Measurements from ENCODE around the gene TMEM220.

The TMEM220 gene

GRCh38 chr17:10754861-10755591 lies 25.2 kb upstream of the TMEM220 start:
- no peak for DNase-seq (ENCODE audit: low spot score)

- no peak for DNase-seq (ENCODE audit: low spot score)
These were observed 24.3 kb upstream of the TMEM220 start for GRCh38 chr17:10754109-10754508.

GRCh38 chr17:10752696-10753095 lies 22.9 kb upstream of the TMEM220 start:
- no peak for DNase-seq (ENCODE audit: low spot score)

GRCh38 chr17:10751563-10751962 lies 21.7 kb upstream of the TMEM220 start:
- no peak for DNase-seq (ENCODE audit: low spot score)

- no peak for DNase-seq (ENCODE audit: low spot score)
These were observed 20.4 kb upstream of the TMEM220 start for GRCh38 chr17:10750210-10750609.

- DNase-seq (ENCODE audit: low spot score) = no peak
These were observed 18.8 kb upstream of the TMEM220 start for GRCh38 chr17:10748531-10749181.

GRCh38 chr17:10745231-10745630 lies 15.4 kb upstream of the TMEM220 start:
- no peak for DNase-seq (ENCODE audit: low spot score)

GRCh38 chr17:10744501-10745000 lies 14.7 kb upstream of the TMEM220 start:
- DNase-seq (ENCODE audit: low spot score) = no peak

GRCh38 chr17:10743316-10744009 lies 13.6 kb upstream of the TMEM220 start:
- no peak for DNase-seq (ENCODE audit: low spot score)

GRCh38 chr17:10742431-10742830 lies 12.6 kb upstream of the TMEM220 start:
- no peak for DNase-seq (ENCODE audit: low spot score)

GRCh38 chr17:10741416-10742135 lies 11.8 kb upstream of the TMEM220 start:
- DNase-seq (ENCODE audit: low spot score) = no peak

- no peak for DNase-seq (ENCODE audit: low spot score)
These were observed 9.6 kb upstream of the TMEM220 start for GRCh38 chr17:10739386-10739785.

- DNase-seq (ENCODE audit: low spot score) = peak; percentile 20
These were observed 8.9 kb upstream of the TMEM220 start for GRCh38 chr17:10738521-10739258.

- DNase-seq (ENCODE audit: low spot score) = peak; percentile 14
These were observed 7.9 kb upstream of the TMEM220 start for GRCh38 chr17:10737736-10738135.

- peak; percentile 70 for DNase-seq (ENCODE audit: low spot score)
These were observed 7.4 kb upstream of the TMEM220 start for GRCh38 chr17:10737168-10737622.

- DNase-seq (ENCODE audit: low spot score) = peak; percentile 9
These were observed 6.0 kb upstream of the TMEM220 start for GRCh38 chr17:10735821-10736220.

GRCh38 chr17:10735251-10735650 lies 5.4 kb upstream of the TMEM220 start:
- DNase-seq (ENCODE audit: low spot score) = peak; percentile 23

- DNase-seq (ENCODE audit: low spot score) = peak; percentile 21
These were observed 3.8 kb upstream of the TMEM220 start for GRCh38 chr17:10733666-10734065.

- peak; percentile 33 for DNase-seq (ENCODE audit: low spot score)
These were observed 2.3 kb upstream of the TMEM220 start for GRCh38 chr17:10732121-10732520.

GRCh38 chr17:10731408-10731879 lies 1.6 kb upstream of the TMEM220 start:
- no peak for DNase-seq (ENCODE audit: low spot score)

- DNase-seq (ENCODE audit: low spot score) = peak; percentile 18
These were observed 424 bp upstream of the TMEM220 start for GRCh38 chr17:10730247-10730646.
